DMS53 treated with DMSO at 0.1 percent for 48 hours (cell line): ENCODE measurements around the gene FCN1.
"Not testable (repeated sequence)": the region's sequence is repeated elsewhere in the genome, so short reads cannot be mapped to it uniquely, and the experiment has no call there.

Source experiments
- DNase-seq: peaks from one replicate; lab custom pipeline; 2025; ENCODE audit not compliant: unreplicated experiment; lab: John Stamatoyannopoulos, UW

FCN1 gene

GRCh38 chr9:134857451-134857850 is 60.3 kb downstream of the FCN1 start:
- not testable (repeated sequence) for DNase-seq

- no peak for DNase-seq
Measured at GRCh38 chr9:134855900-134856377, 61.8 kb downstream of the FCN1 start.
